ENCODE data around the gene LBP. TPM values are rescaled to one million over a fixed set of nuclear protein-coding genes. Genes with fewer than 3 reads are reported as not detected.

LBP gene
- polyA plus RNA-seq, 1 of the 3 experiments (the other 2 are of a cell fraction) = 0.03 TPM

GRCh38 chr20:38423541-38423940 lies 77.3 kb downstream of the LBP start:
- Histone ChIP-seq H4K20me1 (ENCODE audit: insufficient read depth) (peaks cover 78% of the 10 kb centered on the region), H3K36me3 (replicated peaks in 1 of 2; ENCODE audit: control insufficient read depth in 1 of 2, insufficient read depth in 2 of 2, low read length in 1 of 2) (peaks cover 86 to 92% of the 10 kb centered on the region in 2 experiments)

GRCh38 chr20:38424401-38424800 lies 78.1 kb downstream of the LBP start:
- ChIA-PET CTCF (interaction anchor here (1.1 to 5.2 kb wide), 4 partner anchors 10 to 203 kb away, joined by 4 to 31 read pairs (median 14); partner anchors contain the start of gene SNHG17), POLR2A (interaction anchor here (2.2 kb wide), 1 partner anchor 10 kb away, joined by 13 read pairs; the partner anchor contains the start of gene SNHG17)
- H4K20me1 ChIP-seq (ENCODE audit: insufficient read depth) = peaks cover 87% of the 10 kb centered on the region
- no peak overlapping the region for H3K4me2 ChIP-seq
- DNase-seq = no peak
- H3K9me3 ChIP-seq = no peaks in the 10 kb centered on the region
- peaks cover 4 to 15% of the 10 kb centered on the region in 2 experiments; a peak in 3 of 4 replicates for H3K4me1 ChIP-seq (ENCODE audit: control insufficient read depth in 1 of 2, insufficient read depth in 2 of 2, low read depth in 1 of 2, low read length in 1 of 2)
- TF ChIP-seq TEAD4 (IDR thresholded peaks at IDR 0.05; ENCODE audit: borderline replicate concordance, insufficient read depth) (no peak), ELF1 (IDR thresholded peaks at IDR 0.05) (no peak), IRF3 (IDR thresholded peaks at IDR 0.05; ENCODE audit: low read depth, low read length) (no peak), YY1 (IDR thresholded peaks at IDR 0.05; ENCODE audit: low read depth) (no peak), ZBTB33 (IDR thresholded peaks at IDR 0.05; ENCODE audit: borderline replicate concordance, low read depth) (no peak), RXRA (IDR thresholded peaks at IDR 0.05; ENCODE audit: borderline replicate concordance, low read depth) (no peak), FOXJ3 (CRISPR knock-in tag; IDR thresholded peaks at IDR 0.05) (no peak), MXI1 (IDR thresholded peaks at IDR 0.05; ENCODE audit: low read depth, low read length) (no peak), EZH2phosphoT487 (IDR thresholded peaks at IDR 0.05; ENCODE audit: borderline replicate concordance, low read depth) (no peak), GABPA (IDR thresholded peaks at IDR 0.05; ENCODE audit: low read depth) (no peak)
- no peak overlapping the region for H3K4me3 ChIP-seq (ENCODE audit: low read depth in 2 of 2, low read length in 1 of 2)
- no peaks in the 10 kb centered on the region for H3K9me2 ChIP-seq
- H3K27ac ChIP-seq (ENCODE audit: low read depth in 2 of 2, low read length in 1 of 2) = no peak overlapping the region
- H3K9ac ChIP-seq = no peak overlapping the region
- H2AFZ ChIP-seq (ENCODE audit: low read depth) = no peak overlapping the region
- peaks cover 87 to 94% of the 10 kb centered on the region in 2 experiments for H3K36me3 ChIP-seq (replicated peaks in 1 of 2; ENCODE audit: control insufficient read depth in 1 of 2, insufficient read depth in 2 of 2, low read length in 1 of 2)
- no peaks in the 10 kb centered on the region for H3K27me3 ChIP-seq (ENCODE audit: insufficient read depth)
- 91% methylated on average over 1 of the region's 1 CpG for WGBS (ENCODE audit: low lambda C conversion rate)
- peaks cover 65% of the 10 kb centered on the region for H3K79me2 ChIP-seq (ENCODE audit: insufficient read depth)
- H3F3A ChIP-seq (replicated peaks; ENCODE audit: insufficient read depth) = peaks cover 27% of the 10 kb centered on the region

More at GRCh38 chr20:38423541-38423940, 77.3 kb downstream of the LBP start:
- Histone ChIP-seq H3K9ac (no peak overlapping the region), H3K4me1 (ENCODE audit: control insufficient read depth in 1 of 2, insufficient read depth in 2 of 2, low read depth in 1 of 2, low read length in 1 of 2) (peaks cover 7 to 15% of the 10 kb centered on the region in 2 experiments; a peak in 3 of 4 replicates), H3K9me2 (no peaks in the 10 kb centered on the region), H3K9me3 (no peaks in the 10 kb centered on the region), H3K79me2 (ENCODE audit: insufficient read depth) (peaks cover 57% of the 10 kb centered on the region), H3K4me3 (ENCODE audit: low read depth in 2 of 2, low read length in 1 of 2) (no peak overlapping the region), H3K27ac (ENCODE audit: low read depth in 2 of 2, low read length in 1 of 2) (no peak overlapping the region), H3K4me2 (no peak overlapping the region), H3K27me3 (ENCODE audit: insufficient read depth) (no peaks in the 10 kb centered on the region), H3F3A (replicated peaks; ENCODE audit: insufficient read depth) (peaks cover 27% of the 10 kb centered on the region), H2AFZ (ENCODE audit: low read depth) (no peak overlapping the region)
- 84% methylated on average over 4 of the region's 4 CpGs for WGBS (ENCODE audit: low lambda C conversion rate)
- ChIA-PET POLR2A (no interaction called here), CTCF (interaction anchor here (1.1 to 5.2 kb wide), 4 partner anchors 9 to 23 kb away, joined by 4 to 31 read pairs (median 14); partner anchors contain the start of gene SNHG17)
- no peak for TF ChIP-seq CHD2 (IDR thresholded peaks at IDR 0.05; ENCODE audit: low read length, partially characterized antibody)
- no peak for TF ChIP-seq SIN3A (IDR thresholded peaks at IDR 0.05; ENCODE audit: borderline replicate concordance, low read depth, low read length)
- TF ChIP-seq RAD21 (IDR thresholded peaks at IDR 0.05; ENCODE audit: low read length) = no peak
- TF ChIP-seq RCOR1 (IDR thresholded peaks at IDR 0.05; ENCODE audit: low read length) = no peak
- TF ChIP-seq MEF2A (IDR thresholded peaks at IDR 0.05; ENCODE audit: borderline replicate concordance, low read depth) = no peak
- no peak for TF ChIP-seq YY1 (IDR thresholded peaks at IDR 0.05; ENCODE audit: low read depth)
- no peak for TF ChIP-seq IRF3 (IDR thresholded peaks at IDR 0.05; ENCODE audit: low read depth, low read length)
- TF ChIP-seq ELF1 (IDR thresholded peaks at IDR 0.05) = no peak
- TF ChIP-seq, protein P1, sequence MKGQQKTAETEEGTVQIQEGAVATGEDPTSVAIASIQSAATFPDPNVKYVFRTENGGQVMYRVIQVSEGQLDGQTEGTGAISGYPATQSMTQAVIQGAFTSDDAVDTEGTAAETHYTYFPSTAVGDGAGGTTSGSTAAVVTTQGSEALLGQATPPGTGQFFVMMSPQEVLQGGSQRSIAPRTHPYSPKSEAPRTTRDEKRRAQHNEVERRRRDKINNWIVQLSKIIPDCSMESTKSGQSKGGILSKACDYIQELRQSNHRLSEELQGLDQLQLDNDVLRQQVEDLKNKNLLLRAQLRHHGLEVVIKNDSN (IDR thresholded peaks at IDR 0.05; ENCODE audit: borderline replicate concordance, low read depth) = no peak
- DNase-seq = no peak
